Neural progenitor cell (in vitro differentiated cells): ENCODE measurements around the gene CDK17.

ENCODE experiments used
- EZH2 ChIP-seq: fragments of 200-600 bp; sonication (generic); IDR thresholded peaks from 2 replicates; pipeline ENCODE4 v1.6.1; 2017; ENCODE audit warnings: antibody characterized with exemption, mild to moderate bottlenecking, moderate library complexity
- TF ChIP-seq, protein P1 (sequence below): fragments of 200-600 bp; sonication (generic); IDR thresholded peaks from 2 replicates; pipeline ENCODE4 v1.5.1; 2017; ENCODE audit warnings: antibody characterized with exemption, mild to moderate bottlenecking

DNA sequence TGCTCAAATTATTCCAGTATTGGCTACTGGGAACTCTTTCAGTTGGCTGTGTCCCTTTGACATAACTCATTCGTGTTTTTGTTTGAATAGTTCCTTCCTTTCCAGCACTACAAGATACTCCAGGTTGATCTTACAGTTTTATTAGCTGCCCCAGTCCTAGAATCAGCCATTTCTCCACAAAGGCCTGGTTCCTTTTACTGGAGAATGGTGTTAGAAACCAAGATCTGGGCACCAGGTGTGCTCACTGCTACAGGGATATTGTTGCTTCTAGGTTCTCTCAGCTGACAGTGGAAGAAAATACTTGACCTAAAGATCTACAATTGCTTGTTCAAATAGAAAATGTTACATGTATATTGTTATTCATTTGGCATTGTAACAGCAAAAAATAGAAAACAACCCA, 21.9 kb downstream of the CDK17 start:
- TF ChIP-seq, protein P1, sequence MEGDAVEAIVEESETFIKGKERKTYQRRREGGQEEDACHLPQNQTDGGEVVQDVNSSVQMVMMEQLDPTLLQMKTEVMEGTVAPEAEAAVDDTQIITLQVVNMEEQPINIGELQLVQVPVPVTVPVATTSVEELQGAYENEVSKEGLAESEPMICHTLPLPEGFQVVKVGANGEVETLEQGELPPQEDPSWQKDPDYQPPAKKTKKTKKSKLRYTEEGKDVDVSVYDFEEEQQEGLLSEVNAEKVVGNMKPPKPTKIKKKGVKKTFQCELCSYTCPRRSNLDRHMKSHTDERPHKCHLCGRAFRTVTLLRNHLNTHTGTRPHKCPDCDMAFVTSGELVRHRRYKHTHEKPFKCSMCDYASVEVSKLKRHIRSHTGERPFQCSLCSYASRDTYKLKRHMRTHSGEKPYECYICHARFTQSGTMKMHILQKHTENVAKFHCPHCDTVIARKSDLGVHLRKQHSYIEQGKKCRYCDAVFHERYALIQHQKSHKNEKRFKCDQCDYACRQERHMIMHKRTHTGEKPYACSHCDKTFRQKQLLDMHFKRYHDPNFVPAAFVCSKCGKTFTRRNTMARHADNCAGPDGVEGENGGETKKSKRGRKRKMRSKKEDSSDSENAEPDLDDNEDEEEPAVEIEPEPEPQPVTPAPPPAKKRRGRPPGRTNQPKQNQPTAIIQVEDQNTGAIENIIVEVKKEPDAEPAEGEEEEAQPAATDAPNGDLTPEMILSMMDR = no peak
- TF ChIP-seq EZH2 = no peak
